SIG-M5 (cell line): Measurements from ENCODE around the gene MBOAT2.
"Not testable (repeated sequence)": the region's sequence is repeated elsewhere in the genome, so short reads cannot be mapped to it uniquely, and the experiment has no call there.

Source experiments
- DNase-seq: peaks from one replicate; lab custom pipeline; 2025; lab: John Stamatoyannopoulos, UW

The MBOAT2 gene, protein sequence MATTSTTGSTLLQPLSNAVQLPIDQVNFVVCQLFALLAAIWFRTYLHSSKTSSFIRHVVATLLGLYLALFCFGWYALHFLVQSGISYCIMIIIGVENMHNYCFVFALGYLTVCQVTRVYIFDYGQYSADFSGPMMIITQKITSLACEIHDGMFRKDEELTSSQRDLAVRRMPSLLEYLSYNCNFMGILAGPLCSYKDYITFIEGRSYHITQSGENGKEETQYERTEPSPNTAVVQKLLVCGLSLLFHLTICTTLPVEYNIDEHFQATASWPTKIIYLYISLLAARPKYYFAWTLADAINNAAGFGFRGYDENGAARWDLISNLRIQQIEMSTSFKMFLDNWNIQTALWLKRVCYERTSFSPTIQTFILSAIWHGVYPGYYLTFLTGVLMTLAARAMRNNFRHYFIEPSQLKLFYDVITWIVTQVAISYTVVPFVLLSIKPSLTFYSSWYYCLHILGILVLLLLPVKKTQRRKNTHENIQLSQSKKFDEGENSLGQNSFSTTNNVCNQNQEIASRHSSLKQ

DNA sequence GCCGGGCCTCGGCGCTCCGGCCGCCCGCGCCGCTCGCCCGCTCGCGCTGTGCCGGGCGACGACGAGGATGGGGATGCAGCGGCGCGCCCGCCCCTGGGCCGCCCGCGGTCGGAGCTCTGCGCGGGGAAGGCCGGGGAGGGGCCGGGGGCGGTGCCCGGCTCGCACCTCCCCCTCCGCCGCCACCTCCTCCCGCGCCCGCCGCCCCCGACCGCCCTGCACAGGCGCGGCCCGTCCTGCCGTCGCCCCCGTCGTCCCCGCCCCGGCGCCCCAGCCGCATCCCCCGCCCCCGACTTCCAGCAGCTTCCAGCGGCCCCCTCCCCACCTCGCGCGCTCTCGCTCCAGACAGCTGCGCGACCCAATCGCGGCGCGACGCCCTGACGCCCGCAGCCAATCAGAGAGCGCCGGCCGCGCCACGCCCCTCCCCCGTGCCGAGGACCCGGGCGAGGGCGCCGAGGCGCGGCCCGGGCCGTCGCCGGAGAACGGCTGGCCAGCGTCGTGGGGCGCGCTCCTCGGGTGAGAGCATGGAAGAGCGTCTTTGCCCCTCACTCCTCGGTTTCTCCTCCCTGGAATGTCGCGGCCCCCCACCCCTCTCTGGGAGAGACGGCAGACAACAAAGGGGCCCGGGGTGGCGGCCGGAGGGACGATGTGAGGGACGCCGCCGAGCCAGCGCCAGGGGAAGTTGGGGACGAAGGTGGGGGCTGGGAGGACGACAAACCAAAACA is at the start of gene MBOAT2:
Gene MBOAT2 (minus strand): TSS at position 69 of the 722 bp plus-strand sequence. CDS start 70 bp downstream, outside the sequence.
- DNase-seq: no peak

DNA sequence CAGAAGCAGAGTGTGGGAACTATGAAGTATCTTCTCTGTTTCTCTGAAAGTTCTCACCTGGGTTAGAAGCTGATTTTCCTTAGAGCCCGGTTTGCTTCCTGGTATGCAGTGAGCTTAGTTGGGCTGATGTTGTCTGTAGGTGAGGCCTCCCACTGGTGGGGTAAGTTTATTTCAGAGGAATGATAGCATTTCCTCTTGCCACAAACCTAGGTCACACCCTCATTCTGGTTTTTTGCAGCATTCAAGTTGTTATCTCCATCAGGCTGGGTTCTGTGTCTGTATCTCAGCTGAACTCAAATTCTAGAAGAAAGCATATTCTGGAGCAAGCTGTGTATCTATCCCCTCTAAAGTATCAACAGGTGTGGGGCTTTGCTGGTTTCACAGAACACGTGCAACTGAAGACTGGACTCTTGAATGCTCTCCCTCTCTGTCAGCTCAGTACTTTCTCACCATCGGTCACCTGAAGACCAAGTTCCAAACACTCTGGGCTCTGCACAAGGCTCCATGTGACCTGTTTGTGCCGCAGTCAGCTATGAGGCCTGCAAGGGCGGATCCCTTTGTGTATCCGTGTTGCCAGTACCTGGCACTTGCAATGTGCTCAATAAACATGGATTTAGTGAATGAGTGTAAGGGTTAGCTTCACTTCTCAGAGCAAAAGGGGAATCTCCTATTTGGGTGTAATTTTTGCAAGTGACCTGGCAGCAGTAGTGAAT is 49.5 kb upstream of the MBOAT2 start:
- DNase-seq: no peak

DNA sequence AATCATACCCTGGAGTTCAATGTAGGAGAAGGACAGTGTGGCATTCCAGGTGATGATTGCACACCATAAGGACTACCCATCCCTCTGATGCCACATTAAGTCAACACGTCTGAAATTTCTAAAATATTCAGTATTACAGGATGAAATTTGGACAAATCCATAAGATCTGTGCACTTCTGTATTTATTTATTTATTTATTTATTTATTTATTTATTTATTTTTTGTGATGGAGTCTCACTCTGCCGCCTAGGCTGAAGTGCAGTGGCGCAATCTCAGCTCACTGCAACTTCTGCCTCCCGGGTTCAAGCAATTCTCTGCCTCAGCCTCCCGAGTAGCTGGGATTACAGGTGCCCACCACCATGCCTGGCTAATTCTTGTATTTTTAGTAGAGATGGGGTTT is 48.0 kb upstream of the MBOAT2 start:
- not testable (repeated sequence) for DNase-seq

DNA sequence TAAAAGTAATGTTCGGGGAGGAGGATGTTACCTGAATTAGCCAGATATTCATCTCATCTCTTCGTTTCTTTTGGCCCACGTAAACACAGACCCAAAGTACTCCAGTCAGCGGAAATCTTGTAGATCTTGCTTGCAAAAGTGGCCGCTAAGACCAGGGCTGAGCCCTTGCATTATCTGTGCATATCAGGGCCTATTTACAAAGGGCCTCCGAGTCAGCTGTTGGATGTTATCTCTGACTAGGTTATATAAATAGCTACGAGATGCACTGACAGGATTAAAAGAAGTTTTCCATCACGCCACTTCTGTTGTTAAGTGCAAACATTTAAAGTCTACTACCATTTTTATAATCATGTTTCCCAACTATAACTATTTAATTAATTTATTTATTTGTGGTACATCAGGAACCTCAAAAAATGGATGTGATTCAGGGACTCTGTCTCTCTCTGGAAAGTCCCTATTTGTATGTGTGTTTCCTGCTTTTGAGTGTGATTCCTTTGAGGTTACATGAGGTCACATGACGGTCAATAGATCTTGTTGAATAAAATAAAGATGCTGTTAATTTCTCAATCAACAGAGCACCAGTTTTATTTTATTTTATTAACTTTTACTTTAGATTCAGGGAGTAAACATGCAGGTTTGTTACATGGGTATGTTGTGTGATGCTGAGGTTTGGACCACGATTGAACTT is 46.8 kb upstream of the MBOAT2 start:
- no peak for DNase-seq

DNA sequence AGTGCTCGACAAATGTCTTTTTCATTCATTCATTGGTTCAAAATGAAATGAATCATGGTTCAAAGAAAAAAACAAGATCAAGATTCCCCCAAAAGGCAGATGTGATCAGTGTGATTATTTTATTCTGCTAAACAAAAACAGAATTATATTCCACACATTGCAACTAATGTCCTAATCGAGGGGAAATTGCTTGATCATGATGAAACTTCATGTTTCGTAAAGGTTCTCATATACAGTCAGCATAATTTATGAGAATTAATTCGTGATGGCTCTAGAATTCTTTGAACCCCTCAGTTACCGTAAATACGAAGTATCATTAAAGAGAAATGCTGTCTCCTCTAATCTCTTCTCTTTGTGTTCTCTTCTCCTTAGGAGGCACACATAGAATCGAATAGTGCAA is 42.1 kb upstream of the MBOAT2 start:
- DNase-seq: no peak

DNA sequence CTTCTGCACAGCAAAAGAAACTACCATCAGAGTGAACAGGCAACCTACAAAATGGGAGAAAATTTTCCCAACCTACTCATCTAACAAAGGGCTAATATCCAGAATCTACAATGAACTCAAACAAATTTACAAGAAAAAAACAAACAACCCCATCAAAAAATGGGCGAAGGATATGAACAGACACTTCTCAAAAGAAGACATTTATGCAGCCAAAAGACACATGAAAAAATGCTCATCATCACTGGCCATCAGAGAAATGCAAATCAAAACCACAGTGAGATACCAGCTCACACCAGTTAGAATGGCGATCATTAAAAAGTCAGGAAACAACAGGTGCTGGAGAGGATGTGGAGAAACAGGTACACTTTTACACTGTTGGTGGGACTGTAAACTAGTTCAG is 40.0 kb upstream of the MBOAT2 start:
- not testable (repeated sequence) for DNase-seq

DNA sequence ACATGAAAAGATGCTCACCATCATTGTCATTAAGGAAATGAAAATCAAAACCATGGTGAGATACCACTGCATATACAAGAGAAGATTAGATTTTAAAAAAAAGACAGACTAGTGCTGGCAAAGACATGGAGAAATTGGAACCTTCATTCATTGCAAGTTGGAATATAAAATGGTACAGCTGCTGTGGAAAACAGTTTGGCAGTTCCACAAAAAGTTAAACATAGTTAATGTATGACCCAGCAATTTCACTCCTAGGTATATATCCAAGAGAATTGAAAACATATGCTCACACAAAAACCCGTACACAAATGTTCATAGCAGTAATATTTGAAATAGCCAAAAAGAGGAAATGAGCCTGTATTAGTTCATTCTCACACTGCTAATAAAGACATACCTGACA is 33.7 kb upstream of the MBOAT2 start:
- DNase-seq: no peak

DNA sequence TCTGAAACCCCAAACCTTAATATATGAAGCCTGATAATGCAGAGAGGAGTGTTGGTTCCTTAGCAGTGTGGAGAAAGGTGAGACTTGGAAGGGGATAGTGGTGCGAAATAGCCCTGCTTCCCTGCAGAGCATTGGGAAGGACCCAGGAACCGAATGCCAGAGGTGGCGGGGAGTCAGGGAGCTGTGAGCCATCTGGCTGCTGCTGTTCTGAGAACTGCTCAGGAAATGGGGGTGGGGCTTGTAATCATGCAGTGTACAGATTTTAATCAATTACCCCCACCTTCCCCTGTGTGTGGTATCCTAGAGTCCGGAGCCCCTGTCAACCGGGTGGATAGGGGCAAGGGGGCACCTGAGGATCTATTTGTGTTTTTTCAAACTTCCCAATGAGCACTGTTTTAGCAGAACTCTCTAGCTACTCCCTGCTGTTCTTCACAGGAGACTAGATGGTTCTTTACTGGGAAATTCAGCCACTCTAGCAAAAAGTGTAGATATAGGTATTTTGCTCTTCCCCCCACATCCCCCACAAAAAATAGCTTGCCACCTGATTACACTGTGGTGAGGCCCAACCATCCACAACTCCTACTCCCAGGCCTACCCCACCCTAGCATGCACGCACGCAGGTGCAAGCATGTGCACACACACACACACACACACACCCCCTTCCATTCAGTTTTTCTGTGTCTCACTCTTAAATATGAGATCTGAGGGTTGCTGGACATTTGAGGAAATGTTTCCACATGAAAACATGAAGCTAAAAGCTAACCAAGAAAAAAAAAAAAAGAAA is 30.1 kb upstream of the MBOAT2 start:
- DNase-seq: no peak

DNA sequence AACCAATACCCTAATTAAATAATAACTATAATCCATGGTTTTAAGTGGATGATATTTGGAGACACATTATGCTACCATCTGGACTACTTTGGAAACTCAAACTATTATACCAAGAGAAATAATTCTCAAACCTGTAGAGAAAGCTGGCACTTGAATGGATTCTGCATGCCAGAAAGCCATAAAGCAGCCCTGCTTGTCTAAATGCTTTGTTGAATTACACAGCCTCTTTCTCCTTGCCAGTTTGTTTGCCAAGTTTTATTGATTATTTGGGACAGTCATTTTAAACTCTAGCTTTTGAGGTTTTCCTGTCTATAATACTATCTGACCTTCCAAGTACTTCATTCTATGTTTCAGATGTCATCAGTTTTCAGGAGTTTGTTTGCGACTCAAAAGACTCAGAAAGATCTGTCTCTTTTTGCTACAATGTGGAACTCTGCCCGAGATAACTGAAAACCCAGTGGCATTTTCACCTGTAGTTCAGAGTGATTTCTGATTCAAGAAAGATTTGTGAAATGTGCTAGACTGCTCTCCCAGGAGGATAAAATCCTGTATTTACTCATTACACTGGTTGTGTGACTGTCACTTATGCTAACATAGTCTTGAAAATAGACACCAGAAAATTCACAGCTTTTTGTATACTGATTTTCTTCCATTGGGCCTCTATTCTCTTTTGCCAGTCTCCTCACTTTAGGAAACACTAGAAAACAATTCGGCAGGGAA is 29.2 kb upstream of the MBOAT2 start:
- DNase-seq: no peak

DNA sequence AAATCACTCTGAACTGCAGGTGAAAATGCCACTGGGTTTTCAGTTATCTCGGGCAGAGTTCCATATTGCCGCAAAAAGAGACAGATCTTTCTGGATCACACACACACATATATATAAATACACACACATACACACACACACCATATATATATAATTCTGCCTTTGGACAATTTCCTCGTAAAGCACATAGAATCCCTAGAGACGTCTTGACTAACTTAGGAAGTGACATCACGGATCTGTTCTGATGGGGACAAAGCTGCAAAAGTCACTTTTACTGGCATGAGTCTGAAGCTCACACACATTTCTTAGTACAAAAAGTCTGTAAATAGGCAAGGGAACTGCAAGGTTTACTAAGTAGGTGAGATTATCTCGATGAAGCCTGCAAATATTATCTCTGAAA is 28.6 kb upstream of the MBOAT2 start:
- DNase-seq: no peak

DNA sequence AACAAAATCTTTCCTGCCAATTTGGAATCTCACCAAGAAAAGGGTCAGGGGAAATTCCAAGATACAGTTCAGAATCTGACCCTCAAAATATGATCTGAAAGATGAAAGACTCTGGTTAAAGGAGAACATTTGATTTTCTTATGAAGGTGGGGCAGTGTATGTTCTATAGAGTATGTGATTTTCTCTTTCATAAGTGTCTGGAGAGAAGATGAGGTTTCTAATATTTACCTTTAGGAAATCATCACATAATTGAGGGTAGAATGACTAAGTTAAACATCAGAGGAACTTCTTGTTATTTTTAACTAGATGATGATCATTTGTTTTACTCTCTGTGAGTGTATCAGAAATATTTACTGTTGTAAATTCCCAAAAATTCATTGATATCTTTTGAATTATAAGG is 27.8 kb upstream of the MBOAT2 start:
- DNase-seq: no peak

DNA sequence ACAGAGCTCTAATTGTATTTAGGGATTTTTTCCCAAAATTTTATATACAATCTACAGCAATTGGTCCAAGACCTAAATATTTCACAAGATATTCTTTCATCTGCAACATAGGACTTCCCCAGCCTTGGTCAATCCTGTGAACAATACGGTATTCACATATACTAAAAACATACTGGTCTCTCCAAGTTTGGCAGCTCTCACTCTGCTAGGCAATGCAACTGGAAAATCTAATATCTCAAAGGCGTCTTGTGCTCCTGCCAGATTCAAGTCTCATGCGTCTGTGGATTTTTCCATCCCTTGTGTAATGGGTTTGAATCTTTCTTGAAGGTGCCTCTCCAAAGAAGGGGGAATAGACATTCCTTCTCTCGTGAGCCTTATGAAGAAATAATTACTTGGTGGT is 27.4 kb upstream of the MBOAT2 start:
- no peak for DNase-seq

DNA sequence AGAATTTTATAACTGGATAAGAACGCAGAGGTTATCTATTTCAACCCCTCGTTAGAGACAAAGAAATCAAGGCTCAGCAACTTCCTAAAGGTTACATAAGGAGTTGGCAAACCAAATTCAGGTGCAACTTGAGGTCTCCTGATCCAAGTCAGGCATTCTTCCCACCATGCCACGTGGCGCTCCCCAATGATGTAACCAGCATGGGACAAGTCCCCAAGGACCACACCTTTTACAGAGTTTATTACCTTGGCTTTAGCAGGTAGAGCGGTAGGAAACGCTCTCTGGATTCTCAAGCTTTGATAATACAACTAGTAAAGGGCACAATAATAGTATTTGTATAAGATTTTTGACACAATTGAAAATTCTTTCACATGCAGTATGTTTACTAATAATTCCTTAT is 26.7 kb upstream of the MBOAT2 start:
- DNase-seq: no peak

DNA sequence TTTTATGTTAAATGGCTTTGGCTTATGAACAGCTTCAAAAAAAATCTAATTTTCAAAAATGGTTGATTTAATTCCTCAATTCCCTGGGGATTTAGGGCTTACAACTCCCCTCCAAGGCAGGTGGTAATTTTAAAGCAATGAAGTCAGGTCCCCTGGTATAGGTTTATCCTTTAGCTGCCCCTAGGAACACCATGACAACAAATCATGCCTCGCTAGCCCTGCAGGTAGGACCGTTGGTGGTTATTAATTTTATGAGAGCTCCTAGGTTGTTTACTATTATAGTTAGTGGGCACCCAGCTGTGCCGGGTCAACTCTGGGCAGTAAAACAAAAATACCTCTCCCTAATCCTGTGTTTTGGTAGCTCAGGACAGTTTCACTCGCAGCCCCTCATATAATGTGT is 26.2 kb upstream of the MBOAT2 start:
- DNase-seq: no peak

DNA sequence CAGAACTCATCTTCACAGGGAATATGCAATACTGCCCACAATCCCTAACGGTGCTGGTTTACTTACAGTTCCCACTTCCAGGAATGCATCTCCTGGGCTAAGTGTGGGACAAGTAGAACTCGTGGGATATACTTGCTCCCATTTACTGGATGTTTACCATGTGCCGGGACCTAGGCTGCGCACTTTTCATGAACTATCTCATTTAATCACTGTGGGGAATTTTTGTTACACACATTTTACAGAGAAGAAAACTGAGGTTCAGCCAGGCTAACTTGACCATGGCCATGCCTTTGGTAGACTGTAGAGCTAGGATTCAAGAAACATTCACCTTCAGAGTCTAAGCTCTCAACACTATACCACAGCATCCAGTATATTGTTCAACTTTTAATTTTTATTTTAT is 24.4 kb upstream of the MBOAT2 start:
- DNase-seq: no peak

DNA sequence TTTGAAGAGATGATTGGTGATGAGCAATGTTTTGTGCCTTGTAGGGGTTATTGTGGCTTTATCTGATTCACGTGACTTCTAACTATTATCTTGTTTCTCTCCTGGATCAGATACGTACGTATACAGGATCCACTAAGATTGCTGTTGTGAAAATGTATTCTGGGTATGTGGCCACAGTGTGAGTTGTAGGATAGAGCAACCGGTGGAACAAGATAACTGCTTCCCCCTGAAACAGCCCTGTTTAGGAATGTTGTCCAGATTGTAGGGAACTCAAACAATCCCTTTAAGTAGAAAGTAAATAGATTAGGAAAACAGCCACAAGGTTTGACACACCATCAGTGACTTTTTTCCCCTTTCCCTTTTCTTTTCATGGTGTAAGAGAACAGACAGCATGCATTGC is 22.3 kb upstream of the MBOAT2 start:
- no peak for DNase-seq

DNA sequence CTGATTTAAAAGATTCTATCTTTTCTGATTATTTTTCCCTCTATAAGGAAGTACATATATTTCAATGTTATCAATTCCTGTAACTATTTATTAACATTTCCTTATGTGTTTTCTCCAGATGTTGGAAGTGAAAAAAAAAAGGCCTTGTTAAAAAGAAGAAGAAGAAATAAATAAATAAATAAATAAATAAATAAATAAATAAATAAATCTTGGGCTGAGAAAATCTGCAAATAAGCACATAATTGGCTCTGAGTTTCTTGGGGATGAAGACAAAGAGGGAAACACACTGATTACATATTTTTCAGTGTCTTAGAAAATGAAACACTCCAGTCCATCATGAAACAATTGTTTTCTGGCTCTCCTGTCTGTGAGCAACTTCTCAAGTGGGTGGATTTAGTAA is 21.1 kb upstream of the MBOAT2 start:
- DNase-seq: no peak

DNA sequence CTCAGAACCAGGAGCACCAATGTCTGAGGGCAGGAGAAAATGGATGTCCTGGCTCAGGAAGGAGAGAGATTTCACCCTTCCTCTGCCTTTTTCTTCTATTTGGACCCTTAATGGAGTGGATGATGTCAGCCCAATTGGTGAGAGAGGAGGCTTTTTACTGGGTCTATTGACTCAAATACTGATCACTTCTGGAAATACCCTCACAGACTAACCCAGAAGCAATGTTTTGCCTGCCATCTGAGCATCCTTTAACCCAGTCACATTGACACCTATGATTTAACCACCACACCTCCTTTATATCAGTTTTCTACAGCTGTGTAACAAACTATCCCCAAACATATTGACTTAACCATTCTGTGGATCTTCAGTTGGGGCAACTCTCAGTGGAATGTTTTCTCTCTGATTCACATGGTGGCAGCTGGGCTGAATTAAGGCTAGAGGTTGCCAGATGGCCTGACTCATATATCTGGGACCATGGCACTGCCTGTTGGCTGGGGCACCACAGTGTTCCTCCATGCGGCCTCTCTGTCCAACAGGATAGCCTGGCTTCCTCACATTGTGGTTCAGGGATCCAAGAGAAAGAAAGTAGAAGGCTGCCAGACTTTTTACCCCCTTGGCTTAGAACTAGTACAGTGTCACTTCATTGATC is 18.2 kb upstream of the MBOAT2 start:
- no peak for DNase-seq

DNA sequence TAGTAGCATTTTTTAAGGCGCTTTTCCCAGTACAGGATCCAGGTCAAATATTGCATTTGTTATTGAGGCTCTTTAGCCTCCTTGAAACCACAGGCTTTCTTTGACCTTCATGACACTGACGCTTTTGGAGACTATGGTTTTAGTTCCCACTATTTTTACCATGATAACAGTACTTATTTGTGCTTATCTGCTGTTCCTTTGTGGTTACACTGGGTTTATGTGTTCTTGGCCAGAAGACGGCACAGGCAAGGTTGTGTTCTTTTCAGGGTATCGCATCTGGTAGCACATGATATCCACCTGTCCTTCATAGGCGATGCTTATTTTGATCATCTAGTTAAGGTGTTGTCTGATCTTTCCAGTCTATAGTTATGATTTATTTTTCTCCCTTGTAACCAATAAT is 16.8 kb upstream of the MBOAT2 start:
- no peak for DNase-seq

DNA sequence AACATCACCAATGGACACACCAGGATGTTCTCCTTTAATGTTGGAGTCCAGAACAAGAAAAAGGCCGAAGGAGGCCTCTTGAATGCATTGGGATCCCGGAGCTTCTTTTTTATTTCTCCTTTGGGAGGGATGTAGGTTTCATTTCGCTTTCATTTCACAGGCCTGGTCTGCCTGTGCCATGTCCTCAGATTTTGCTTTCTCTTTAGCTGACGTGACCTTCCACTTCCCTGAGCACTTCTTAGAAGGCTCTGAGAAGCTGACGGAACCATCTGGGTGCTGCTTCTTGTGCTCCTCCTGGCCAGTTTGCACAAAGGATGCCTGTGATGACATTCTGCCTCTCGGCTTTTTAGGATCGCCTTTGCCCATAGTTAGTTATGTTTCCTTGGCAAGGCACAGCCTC is 15.1 kb upstream of the MBOAT2 start:
- DNase-seq: no peak
